Sigmoid colon (tissue), 4 donors: ENCODE results near the gene ADAMTS7.

ENCODE experiments used
- CTCF ChIP-seq, 4 experiments: fragments of 450-650 bp in 3 of 4; fragments of 200-600 bp in 1 of 4; IDR thresholded peaks; one replicate each; pipeline ENCODE4 v1.5.1; 2016 to 2019; ENCODE audit warnings: antibody characterized with exemption in 4 of 4, mild to moderate bottlenecking in 3 of 4, moderate library complexity in 2 of 4
- EP300 ChIP-seq, 4 donors: sonication (generic); formaldehyde crosslinking; IDR thresholded peaks; one replicate each; pipeline ENCODE4 v1.6.1; 2017; ENCODE audit warnings: antibody characterized with exemption in 4 of 4
- POLR2A ChIP-seq, 2 donors: fragments of 450-650 bp; IDR thresholded peaks; one replicate each; pipeline ENCODE4 v1.6.1; 2016; ENCODE audit warnings: antibody characterized with exemption in 2 of 2, mild to moderate bottlenecking in 2 of 2, moderate library complexity in 2 of 2

- TF ChIP-seq CTCF (IDR thresholded peaks at IDR 0.05) (no peak), POLR2A (IDR thresholded peaks at IDR 0.05) (no peak), EP300 (IDR thresholded peaks at IDR 0.05) (no peak)
Observed at GRCh38 chr15:78810362-78811123, 721 bp downstream of the ADAMTS7 start.
